Endothelial cell of umbilical vein (primary cell): ENCODE measurements around the gene LNPEP. TPM values are rescaled to one million over a fixed set of nuclear protein-coding genes. Genes with fewer than 3 reads are reported as not detected.

Experiments used
- BruUV-seq: library from RNA; stranded (reverse); fragments of 400-500 nt; replicated peaks from 2 replicates; lab custom pipeline; 2021; lab: Mats Ljungman, UMichigan
- CTCF ChIA-PET: fragments of 300-600, 350-600 bp; sonication (Branson Sonifier 250); formaldehyde crosslinking; loops from one replicate; lab custom pipeline; 2021; ENCODE audit warnings: antibody characterized with exemption, inconsistent platforms; lab: Charles Lee
- POLR2A ChIA-PET: fragments of 300-600, 350-600 bp; sonication (Branson Sonifier 250); formaldehyde crosslinking; loops from one replicate; lab custom pipeline; 2021; ENCODE audit warnings: antibody characterized with exemption, inconsistent platforms; lab: Charles Lee
- DNase-seq: peaks from one replicate; pipeline ENCODE4 v3.0.0-alpha.2; 2011; ENCODE audit warnings: low read depth, low spot score
- FAIRE-seq: peaks from 2 replicates; lab custom pipeline; 2011; peaks lifted over from hg19 to GRCh38; lab: Jason Lieb, UNC
- H2AFZ ChIP-seq: 2 replicates; pipeline ENCODE4 v1.6.0; 2012; ENCODE audit warnings: low read depth, low read length, control low read depth, inconsistent platforms
- H3K27ac ChIP-seq: 2 replicates; pipeline ENCODE4 v1.5.1; 2011; ENCODE audit warnings: low read depth, mild to moderate bottlenecking, control low read depth, low read length, moderate library complexity; ENCODE audit not compliant: insufficient read depth
- H3K27me3 ChIP-seq, 2 experiments: 2 replicates each; pipeline versions ENCODE4 v1.6.0 to v1.6.1; 2011; ENCODE audit warnings: low read length in 2 of 2, mixed read lengths in 1 of 2; ENCODE audit not compliant: control insufficient read depth in 2 of 2, insufficient read depth in 2 of 2
- H3K36me3 ChIP-seq, 2 experiments: 2 replicates in 1 of 2; 3 replicates in 1 of 2; pipeline ENCODE4 v1.5.1; 2011; ENCODE audit warnings: low read length in 2 of 2, mild to moderate bottlenecking in 1 of 2, moderate library complexity in 1 of 2; ENCODE audit not compliant: control insufficient read depth in 2 of 2, insufficient read depth in 2 of 2; ENCODE audit errors: extremely low read depth in 1 of 2
- H3K4me1 ChIP-seq: 3 replicates; pipeline ENCODE4 v1.5.1; 2011; ENCODE audit warnings: mild to moderate bottlenecking, low read length; ENCODE audit not compliant: control insufficient read depth, insufficient read depth; ENCODE audit errors: extremely low read depth
- H3K4me2 ChIP-seq: 2 replicates; pipeline ENCODE4 v1.6.1; 2011; ENCODE audit warnings: low read length, control low read depth, mixed read lengths; ENCODE audit not compliant: insufficient read depth
- H3K4me3 ChIP-seq, 3 experiments: fragments of 200-600 bp in 1 of 3; sonication (generic), shearing (Covaris generic) in 1 of 3; replicated peaks in 1 of 3; 2 replicates each; pipeline ENCODE4 v1.5.1; 2011 to 2016; ENCODE audit warnings: control low read depth in 3 of 3, low read length in 3 of 3, mild to moderate bottlenecking in 2 of 3, inconsistent platforms in 1 of 3, low read depth in 1 of 3, moderate library complexity in 1 of 3; ENCODE audit not compliant: insufficient read depth in 1 of 3
- H3K79me2 ChIP-seq: 2 replicates; pipeline ENCODE4 v1.6.0; 2012; ENCODE audit warnings: low read length, inconsistent platforms; ENCODE audit not compliant: control insufficient read depth, insufficient read depth
- H3K9ac ChIP-seq: replicated peaks from 2 replicates; pipeline ENCODE3; 2011; ENCODE audit warnings: low read length, control low read depth; ENCODE audit not compliant: insufficient read depth; ENCODE audit errors: extremely low read depth
- H3K9me1 ChIP-seq: replicated peaks from 3 replicates; pipeline ENCODE4 v1.6.0; 2011; ENCODE audit warnings: mild to moderate bottlenecking, low read length; ENCODE audit not compliant: control insufficient read depth, insufficient read depth; ENCODE audit errors: extremely low read depth
- H3K9me3 ChIP-seq: replicated peaks from 2 replicates; pipeline ENCODE4 v1.5.1; 2012; ENCODE audit warnings: low read length, inconsistent platforms; ENCODE audit not compliant: control insufficient read depth, insufficient read depth
- H4K20me1 ChIP-seq: replicated peaks from 2 replicates; pipeline ENCODE3; 2011; ENCODE audit warnings: mild to moderate bottlenecking, low read length; ENCODE audit not compliant: control insufficient read depth, insufficient read depth; ENCODE audit errors: extremely low read depth
- EZH2 ChIP-seq: IDR thresholded peaks from 2 replicates; pipeline ENCODE4 v1.6.1; 2012; ENCODE audit warnings: borderline replicate concordance, low read depth, mild to moderate bottlenecking, moderate library complexity, low read length, inconsistent platforms; ENCODE audit not compliant: severe bottlenecking
- FOS ChIP-seq: IDR thresholded peaks from 2 replicates; pipeline ENCODE4 v1.6.1; 2011; ENCODE audit warnings: mild to moderate bottlenecking, low read length, moderate library complexity, borderline replicate concordance; ENCODE audit not compliant: insufficient read depth
- GATA2 ChIP-seq: IDR thresholded peaks from 2 replicates; pipeline ENCODE4 v1.7.0; 2011; ENCODE audit warnings: low read depth, mild to moderate bottlenecking, moderate library complexity, mixed read lengths, low read length; ENCODE audit not compliant: insufficient read length, insufficient read depth
- JUN ChIP-seq: IDR thresholded peaks from 2 replicates; pipeline ENCODE4 v1.6.1; 2011; ENCODE audit warnings: borderline replicate concordance, low read depth; ENCODE audit not compliant: insufficient read length, insufficient read depth
- MYC ChIP-seq: IDR thresholded peaks from one replicate; pipeline ENCODE4 v1.6.1; 2011; ENCODE audit warnings: mild to moderate bottlenecking, low read depth, low read length
- POLR2A ChIP-seq: IDR thresholded peaks from 2 replicates; pipeline ENCODE4 v1.6.1; 2012; ENCODE audit warnings: low read depth, mild to moderate bottlenecking, control low read depth, low read length
- POLR2AphosphoS5 ChIP-seq: IDR thresholded peaks from 2 replicates; pipeline ENCODE4 v1.6.1; 2012; ENCODE audit warnings: low read depth, mild to moderate bottlenecking, control low read depth, low read length, moderate library complexity; ENCODE audit not compliant: insufficient read depth
- dilution Hi-C: fragments of 300-500 bp; cut with MboI; formaldehyde crosslinking; loops from one replicate; pipeline ENCODE4 v1.15.0; 2019; ENCODE audit warnings: low sequenced_read_pairs; ENCODE audit not compliant: extremely low pct_ligation_motif_present
- intact Hi-C: fragments of 100-400 bp; cut with micrococcal nuclease; formaldehyde crosslinking; loops from one replicate; pipeline ENCODE4 v1.10.0; 2022
- polyA plus RNA-seq, 4 experiments: library from polyadenylated mRNA; depleted of rRNA in 3 of 4; stranded (reverse) in 3 of 4; unstranded in 1 of 4; fragments of >200 nt; gene quantifications; 2 replicates each; pipeline versions ENCODE4 v1.2.1 to v1.2.3, GENCODE V29; 2011 to 2012; ENCODE audit warnings: missing spikeins in 1 of 4
- total RNA-seq: library from RNA; stranded (reverse); gene quantifications from 2 replicates; pipeline ENCODE4 v1.2.3, GENCODE V29; 2021
- TF ChIP-seq, protein P1 (sequence below), 2 donors: IDR thresholded peaks; 1 replicate in 1 of 2; 2 replicates in 1 of 2; pipeline ENCODE4 v1.5.1; 2011; ENCODE audit warnings: low read length in 2 of 2, mild to moderate bottlenecking in 2 of 2, moderate library complexity in 2 of 2, control low read depth in 1 of 2, inconsistent platforms in 1 of 2, low read depth in 1 of 2; ENCODE audit not compliant: insufficient read depth in 1 of 2; ENCODE audit errors: extremely low read depth in 1 of 2
- TF ChIP-seq, protein P2 (sequence below): IDR thresholded peaks from 2 replicates; pipeline ENCODE4 v1.6.1; 2011; ENCODE audit not compliant: insufficient read depth, insufficient read length

LNPEP gene
- total and polyA plus RNA-seq, 2 donors (not counting 3 experiments of a cell fraction or from before 2014, with no cell fraction given) = 7.0 to 23.5 TPM

DNA sequence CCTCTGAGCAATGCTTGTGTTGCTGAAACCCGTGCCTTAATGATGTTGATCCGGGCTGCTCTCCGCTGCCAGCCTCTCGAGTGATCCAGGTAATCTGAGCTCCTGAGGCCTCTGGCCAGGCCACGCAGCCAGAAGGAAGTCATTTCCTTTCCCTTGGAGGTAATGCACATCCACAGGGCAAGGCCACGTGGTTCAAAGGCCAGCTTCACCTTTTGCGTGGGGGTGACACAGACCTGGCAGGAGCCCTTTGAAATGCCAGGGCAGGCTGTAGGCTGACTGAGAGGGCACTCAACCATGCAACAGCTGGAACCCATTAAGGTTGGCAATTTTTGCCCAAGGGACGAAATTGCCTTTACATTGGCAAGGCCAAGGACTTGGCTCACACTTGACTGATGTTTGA lies 126.2 kb downstream of the LNPEP start:
- dilution Hi-C loops = no loop called here

More for the DNA sequence above, 126.2 kb downstream of the LNPEP start:
- FAIRE-seq (no peak), DNase-seq (no peak)
- no peak overlapping the region for H3K4me2 ChIP-seq
- H2AFZ ChIP-seq = no peak overlapping the region
- H3K4me1 ChIP-seq = no peaks in the 10 kb centered on the region
- H3K9me3 ChIP-seq = no peaks in the 10 kb centered on the region
- no peak overlapping the region for H3K4me3 ChIP-seq
- no peaks in the 10 kb centered on the region for H3K9me1 ChIP-seq
- ChIA-PET CTCF (no interaction called here), POLR2A (no interaction called here)
- H3K27me3 ChIP-seq = peaks cover 0 to 2% of the 10 kb centered on the region in 2 experiments
- H3K9ac ChIP-seq = no peak overlapping the region
- intact Hi-C loops = no loop called here
- no TSS peak for BruUV-seq
- no peak overlapping the region for H3K27ac ChIP-seq
- H3K79me2 ChIP-seq = no peaks in the 10 kb centered on the region
- TF ChIP-seq EZH2 (no peak), MYC (no peak), POLR2A (no peak), JUN (no peak), FOS (no peak), POLR2AphosphoS5 (no peak), GATA2 (no peak)
- TF ChIP-seq, protein P1, sequence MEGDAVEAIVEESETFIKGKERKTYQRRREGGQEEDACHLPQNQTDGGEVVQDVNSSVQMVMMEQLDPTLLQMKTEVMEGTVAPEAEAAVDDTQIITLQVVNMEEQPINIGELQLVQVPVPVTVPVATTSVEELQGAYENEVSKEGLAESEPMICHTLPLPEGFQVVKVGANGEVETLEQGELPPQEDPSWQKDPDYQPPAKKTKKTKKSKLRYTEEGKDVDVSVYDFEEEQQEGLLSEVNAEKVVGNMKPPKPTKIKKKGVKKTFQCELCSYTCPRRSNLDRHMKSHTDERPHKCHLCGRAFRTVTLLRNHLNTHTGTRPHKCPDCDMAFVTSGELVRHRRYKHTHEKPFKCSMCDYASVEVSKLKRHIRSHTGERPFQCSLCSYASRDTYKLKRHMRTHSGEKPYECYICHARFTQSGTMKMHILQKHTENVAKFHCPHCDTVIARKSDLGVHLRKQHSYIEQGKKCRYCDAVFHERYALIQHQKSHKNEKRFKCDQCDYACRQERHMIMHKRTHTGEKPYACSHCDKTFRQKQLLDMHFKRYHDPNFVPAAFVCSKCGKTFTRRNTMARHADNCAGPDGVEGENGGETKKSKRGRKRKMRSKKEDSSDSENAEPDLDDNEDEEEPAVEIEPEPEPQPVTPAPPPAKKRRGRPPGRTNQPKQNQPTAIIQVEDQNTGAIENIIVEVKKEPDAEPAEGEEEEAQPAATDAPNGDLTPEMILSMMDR (IDR thresholded peaks at IDR 0.05; ENCODE audit: extremely low read depth in 1 of 2, insufficient read depth in 1 of 2, low read depth in 1 of 2, low read length in 2 of 2) = no peak
- TF ChIP-seq, protein P2, sequence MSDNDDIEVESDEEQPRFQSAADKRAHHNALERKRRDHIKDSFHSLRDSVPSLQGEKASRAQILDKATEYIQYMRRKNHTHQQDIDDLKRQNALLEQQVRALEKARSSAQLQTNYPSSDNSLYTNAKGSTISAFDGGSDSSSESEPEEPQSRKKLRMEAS = no peak
- H4K20me1 ChIP-seq = no peaks in the 10 kb centered on the region
- no peaks in the 10 kb centered on the region for H3K36me3 ChIP-seq
